ENCODE data around the gene RPRD1B.

GRCh38 chr20:38094373-38094891 is 60.9 kb downstream of the RPRD1B start:
- no peak for TF ChIP-seq POLR2A (IDR thresholded peaks at IDR 0.05)
- TF ChIP-seq CTCF (IDR thresholded peaks at IDR 0.05) = no peak

Measured in esophagus squamous epithelium (tissue), 4 donors.